ENCODE measurements around the gene NHP2. TPM values are rescaled to one million over a fixed set of nuclear protein-coding genes. Genes with fewer than 3 reads are reported as not detected.

The NHP2 gene
- total RNA-seq, 1 donor from 2014 or later: 175 TPM

DNA sequence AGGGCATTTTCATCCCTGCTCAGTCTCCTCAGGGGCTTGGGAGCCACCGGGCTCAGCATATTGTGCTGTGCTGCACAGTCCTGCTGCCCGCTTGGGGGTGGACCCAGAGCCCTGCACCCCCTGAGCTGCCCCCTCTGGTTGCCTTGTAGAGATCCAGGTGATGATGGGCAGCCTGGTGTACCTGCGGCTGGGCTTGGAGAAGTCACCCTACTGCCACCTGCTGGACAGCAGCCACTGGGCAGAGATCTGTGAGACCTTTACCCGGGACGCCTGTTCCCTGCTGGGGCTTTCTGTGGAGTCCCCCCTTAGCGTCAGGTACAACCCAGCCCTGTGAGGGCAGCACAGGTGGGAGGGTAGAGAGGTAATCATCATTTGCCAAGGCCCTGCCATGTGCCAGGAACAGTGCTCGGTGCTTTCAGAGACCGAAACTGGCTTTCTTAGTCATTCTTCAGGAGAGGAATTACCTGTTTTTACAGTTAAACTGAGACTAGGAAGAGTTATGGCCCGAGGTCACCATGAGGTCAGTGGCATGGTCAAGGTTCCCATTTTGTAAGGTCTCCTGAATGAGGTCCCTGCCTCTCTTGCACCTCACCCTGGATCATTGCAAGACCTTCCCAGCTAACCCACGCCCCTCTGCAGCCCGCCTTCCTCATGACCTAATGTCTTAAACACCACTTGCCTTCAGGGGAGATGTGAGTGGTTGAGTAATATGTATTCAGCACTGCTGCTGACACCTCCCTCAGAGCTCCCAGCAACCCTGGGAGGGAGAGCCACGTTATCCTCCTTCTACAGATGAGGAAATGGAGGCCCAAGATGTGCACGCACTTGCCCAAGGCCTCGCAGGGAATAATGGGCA, 7.5 kb downstream of the NHP2 start:
- H3K4me3 Mint-ChIP-seq: no peak overlapping the region
- peaks cover 89% of the 10 kb centered on the region for H3K36me3 Mint-ChIP-seq (ENCODE audit: low read depth)
- peak; percentile 65 for DNase-seq

DNA sequence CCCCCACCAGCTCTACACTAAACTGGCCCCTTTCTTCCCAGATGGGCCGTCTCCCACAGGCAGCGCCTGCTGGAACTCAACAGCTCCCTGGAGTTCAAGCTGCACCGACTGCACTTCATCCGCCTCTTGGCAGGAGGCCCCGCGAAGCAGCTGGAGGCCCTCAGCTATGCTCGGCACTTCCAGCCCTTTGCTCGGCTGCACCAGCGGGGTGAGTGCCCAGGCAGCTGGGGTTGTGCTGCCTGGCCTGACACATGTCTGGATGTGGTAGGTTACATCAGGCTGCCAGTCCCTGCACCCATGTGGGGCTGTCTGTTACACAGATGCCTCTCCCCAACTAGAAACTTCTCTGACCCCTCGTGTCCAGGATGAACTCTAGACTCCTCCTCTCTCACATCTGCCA, 9.8 kb downstream of the NHP2 start:
- TF ChIP-seq, protein P1, sequence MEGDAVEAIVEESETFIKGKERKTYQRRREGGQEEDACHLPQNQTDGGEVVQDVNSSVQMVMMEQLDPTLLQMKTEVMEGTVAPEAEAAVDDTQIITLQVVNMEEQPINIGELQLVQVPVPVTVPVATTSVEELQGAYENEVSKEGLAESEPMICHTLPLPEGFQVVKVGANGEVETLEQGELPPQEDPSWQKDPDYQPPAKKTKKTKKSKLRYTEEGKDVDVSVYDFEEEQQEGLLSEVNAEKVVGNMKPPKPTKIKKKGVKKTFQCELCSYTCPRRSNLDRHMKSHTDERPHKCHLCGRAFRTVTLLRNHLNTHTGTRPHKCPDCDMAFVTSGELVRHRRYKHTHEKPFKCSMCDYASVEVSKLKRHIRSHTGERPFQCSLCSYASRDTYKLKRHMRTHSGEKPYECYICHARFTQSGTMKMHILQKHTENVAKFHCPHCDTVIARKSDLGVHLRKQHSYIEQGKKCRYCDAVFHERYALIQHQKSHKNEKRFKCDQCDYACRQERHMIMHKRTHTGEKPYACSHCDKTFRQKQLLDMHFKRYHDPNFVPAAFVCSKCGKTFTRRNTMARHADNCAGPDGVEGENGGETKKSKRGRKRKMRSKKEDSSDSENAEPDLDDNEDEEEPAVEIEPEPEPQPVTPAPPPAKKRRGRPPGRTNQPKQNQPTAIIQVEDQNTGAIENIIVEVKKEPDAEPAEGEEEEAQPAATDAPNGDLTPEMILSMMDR (IDR thresholded peaks at IDR 0.05): no peak
- DNase-seq: no peak
- CTCF ChIA-PET: interaction anchor here (1.7 to 11.3 kb wide), 2 partner anchors 10 to 67 kb away, joined by 7 to 190 read pairs; partner anchors contain the start of gene NHP2
- ATAC-seq (ENCODE audit: low read depth): no peak
- Mint-ChIP-seq H3K9me3 (no peaks in the 10 kb centered on the region), H3K27me3 (no peaks in the 10 kb centered on the region), H3K4me3 (no peak overlapping the region), H3K4me1 (no peaks in the 10 kb centered on the region), H3K27ac (no peak overlapping the region), H3K36me3 (ENCODE audit: low read depth) (peaks cover 79% of the 10 kb centered on the region)
- intact Hi-C loops (cut with micrococcal nuclease): no loop called here
- POLR2A ChIA-PET: no interaction called here

More for the DNA sequence above, 7.5 kb downstream of the NHP2 start:
- Mint-ChIP-seq H3K27me3 (no peaks in the 10 kb centered on the region), H3K27ac (no peak overlapping the region), H3K4me1 (peaks cover 4% of the 10 kb centered on the region), H3K9me3 (no peaks in the 10 kb centered on the region)
- peak; percentile 89 for ATAC-seq (ENCODE audit: low read depth)
- ChIA-PET CTCF (interaction anchor here (1.0 to 11.3 kb wide), 5 partner anchors 12 to 69 kb away, joined by 3 to 190 read pairs (median 4); no protein-coding TSS in a partner anchor), POLR2A (interaction anchor here (2.1 kb wide), 1 partner anchor 71 kb away, joined by 10 read pairs; no protein-coding TSS in a partner anchor)
- intact Hi-C loops (cut with micrococcal nuclease): loop anchor here (1.0 kb wide), 4 partner anchors 17 to 70 kb away; partner anchors contain the start of gene N4BP3
- TF ChIP-seq, protein P1 (IDR thresholded peaks at IDR 0.05): peak; percentile 26

DNA sequence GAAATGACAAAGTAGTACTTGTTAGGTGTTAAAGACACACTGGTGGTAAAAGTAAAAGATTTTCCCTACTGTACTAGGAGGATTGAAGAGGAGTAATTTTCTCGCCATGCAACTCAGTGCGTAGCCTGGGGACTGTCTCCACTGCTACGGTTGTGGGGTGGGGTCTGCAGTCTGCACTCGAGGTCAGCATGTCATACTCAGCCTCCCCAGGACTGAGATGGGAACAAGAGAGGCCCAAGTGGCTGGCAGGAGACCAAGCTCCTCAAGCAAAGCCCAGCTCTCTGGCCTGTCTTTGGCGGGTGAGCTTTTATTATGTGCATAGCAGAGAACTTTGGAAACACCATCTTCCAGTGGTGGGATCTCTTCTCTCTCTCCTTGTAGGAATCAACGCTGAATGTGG, 10.4 kb downstream of the NHP2 start:
- no peak for ATAC-seq (ENCODE audit: low read depth)
- TF ChIP-seq, protein P1 (IDR thresholded peaks at IDR 0.05): no peak
- Mint-ChIP-seq H3K27me3 (no peaks in the 10 kb centered on the region), H3K9me3 (no peaks in the 10 kb centered on the region), H3K4me1 (no peaks in the 10 kb centered on the region), H3K36me3 (ENCODE audit: low read depth) (peaks cover 77% of the 10 kb centered on the region), H3K27ac (no peak overlapping the region), H3K4me3 (no peak overlapping the region)
- no peak for DNase-seq
- intact Hi-C loops (cut with micrococcal nuclease): no loop called here
- ChIA-PET CTCF (interaction anchor here (0.9 to 11.3 kb wide), 3 partner anchors 10 to 66 kb away, joined by 3 to 190 read pairs (median 4); no protein-coding TSS in a partner anchor), POLR2A (no interaction called here)

DNA sequence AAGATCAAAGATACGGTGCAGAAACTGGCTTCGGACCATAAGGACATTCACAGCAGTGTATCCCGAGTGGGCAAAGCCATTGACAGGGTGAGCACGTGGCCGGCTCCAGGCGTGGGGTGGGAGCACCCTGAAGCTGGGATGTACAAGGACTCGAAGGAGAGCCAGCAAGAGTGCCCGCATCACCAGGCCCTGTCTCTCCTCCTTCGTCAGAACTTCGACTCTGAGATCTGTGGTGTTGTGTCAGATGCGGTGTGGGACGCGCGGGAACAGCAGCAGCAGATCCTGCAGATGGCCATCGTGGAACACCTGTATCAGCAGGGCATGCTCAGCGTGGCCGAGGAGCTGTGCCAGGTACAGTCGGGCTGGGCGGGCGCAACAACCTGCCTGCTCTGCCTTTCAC, 11.0 kb downstream of the NHP2 start:
- CTCF ChIA-PET: interaction anchor here (0.9 to 11.3 kb wide), 3 partner anchors 10 to 66 kb away, joined by 3 to 190 read pairs (median 4); no protein-coding TSS in a partner anchor
- ATAC-seq (ENCODE audit: low read depth): no peak
- H3K36me3 Mint-ChIP-seq (ENCODE audit: low read depth): peaks cover 77% of the 10 kb centered on the region

More for the DNA sequence above, 11.0 kb downstream of the NHP2 start:
- H3K4me1 Mint-ChIP-seq: no peaks in the 10 kb centered on the region
- H3K27ac Mint-ChIP-seq: no peak overlapping the region
- no peaks in the 10 kb centered on the region for H3K9me3 Mint-ChIP-seq
- H3K4me3 Mint-ChIP-seq: no peak overlapping the region
- POLR2A ChIA-PET: no interaction called here
- DNase-seq: no peak
- TF ChIP-seq, protein P1 (IDR thresholded peaks at IDR 0.05): no peak
- intact Hi-C loops (cut with micrococcal nuclease): no loop called here
- no peaks in the 10 kb centered on the region for H3K27me3 Mint-ChIP-seq
